ENCODE data around the gene KDM1B.

DNA sequence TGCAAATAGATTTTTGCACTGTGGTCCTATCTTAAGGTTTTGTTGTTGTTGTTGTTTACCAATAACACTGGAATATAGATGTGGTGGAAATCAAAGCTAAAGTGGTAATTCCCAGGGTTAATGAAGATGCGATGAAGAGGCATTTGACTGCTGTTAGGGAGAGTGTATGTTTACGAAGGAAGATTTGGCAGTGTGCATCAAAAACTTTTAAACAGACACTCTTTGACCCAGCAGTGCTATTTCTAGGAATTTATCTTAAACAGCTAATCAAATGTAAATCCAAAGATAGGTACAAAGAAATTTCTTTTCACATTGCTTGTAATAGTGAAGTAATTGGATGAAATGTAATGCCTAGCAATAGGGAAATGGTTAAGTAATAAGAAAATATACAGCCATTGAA is 34.0 kb downstream of the KDM1B start:
- TF ChIP-seq, protein P1, sequence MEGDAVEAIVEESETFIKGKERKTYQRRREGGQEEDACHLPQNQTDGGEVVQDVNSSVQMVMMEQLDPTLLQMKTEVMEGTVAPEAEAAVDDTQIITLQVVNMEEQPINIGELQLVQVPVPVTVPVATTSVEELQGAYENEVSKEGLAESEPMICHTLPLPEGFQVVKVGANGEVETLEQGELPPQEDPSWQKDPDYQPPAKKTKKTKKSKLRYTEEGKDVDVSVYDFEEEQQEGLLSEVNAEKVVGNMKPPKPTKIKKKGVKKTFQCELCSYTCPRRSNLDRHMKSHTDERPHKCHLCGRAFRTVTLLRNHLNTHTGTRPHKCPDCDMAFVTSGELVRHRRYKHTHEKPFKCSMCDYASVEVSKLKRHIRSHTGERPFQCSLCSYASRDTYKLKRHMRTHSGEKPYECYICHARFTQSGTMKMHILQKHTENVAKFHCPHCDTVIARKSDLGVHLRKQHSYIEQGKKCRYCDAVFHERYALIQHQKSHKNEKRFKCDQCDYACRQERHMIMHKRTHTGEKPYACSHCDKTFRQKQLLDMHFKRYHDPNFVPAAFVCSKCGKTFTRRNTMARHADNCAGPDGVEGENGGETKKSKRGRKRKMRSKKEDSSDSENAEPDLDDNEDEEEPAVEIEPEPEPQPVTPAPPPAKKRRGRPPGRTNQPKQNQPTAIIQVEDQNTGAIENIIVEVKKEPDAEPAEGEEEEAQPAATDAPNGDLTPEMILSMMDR (IDR thresholded peaks at IDR 0.05) = no peak
- TF ChIP-seq POLR2A (IDR thresholded peaks at IDR 0.05) = no peak
- no peak for TF ChIP-seq POLR2AphosphoS5 (IDR thresholded peaks at IDR 0.05)
- TF ChIP-seq EP300 (IDR thresholded peaks at IDR 0.05) = no peak

All from upper lobe of left lung (tissue), 4 donors.